Stimulated activated naive CD8-positive, alpha-beta T cell treated with anti-CD3 and anti-CD28 coated beads, Interleukin-15, amount 100 ng/mL, for 72 hours (primary cell): ENCODE measurements around the gene KCNG2.
A peak's percentile ranks its signal among the peaks of the same experiment; 100 is the strongest.

ENCODE experiments used
- ATAC-seq: fragments of 150-1000 bp; cut with Tn5 transposase; 2 replicates; pipeline ENCODE4 v1.10.0; 2021; ENCODE audit warnings: mild to moderate bottlenecking, moderate library complexity
- DNase-seq, 2 donors: peaks; one replicate each; pipeline ENCODE4 v3.0.0; 2021 to 2022
- H3K27ac Mint-ChIP-seq, 2 donors: one replicate each; pipeline ENCODE4 v1.8.0; 2022; ENCODE audit warnings: mild to moderate bottlenecking in 2 of 2, mixed read lengths in 2 of 2, moderate library complexity in 2 of 2
- H3K27me3 Mint-ChIP-seq: one replicate; pipeline ENCODE4 v1.8.0; 2022; ENCODE audit warnings: mixed read lengths
- H3K4me1 Mint-ChIP-seq: one replicate; pipeline ENCODE4 v1.8.0; 2022; ENCODE audit warnings: mild to moderate bottlenecking, mixed read lengths
- H3K4me3 Mint-ChIP-seq, 2 donors: one replicate each; pipeline ENCODE4 v1.8.0; 2022; ENCODE audit warnings: mild to moderate bottlenecking in 2 of 2, mixed read lengths in 2 of 2, moderate library complexity in 1 of 2
- H3K9me3 Mint-ChIP-seq, 2 donors: one replicate each; pipeline ENCODE4 v1.8.0; 2022; ENCODE audit warnings: mixed read lengths in 2 of 2

The KCNG2 gene

DNA sequence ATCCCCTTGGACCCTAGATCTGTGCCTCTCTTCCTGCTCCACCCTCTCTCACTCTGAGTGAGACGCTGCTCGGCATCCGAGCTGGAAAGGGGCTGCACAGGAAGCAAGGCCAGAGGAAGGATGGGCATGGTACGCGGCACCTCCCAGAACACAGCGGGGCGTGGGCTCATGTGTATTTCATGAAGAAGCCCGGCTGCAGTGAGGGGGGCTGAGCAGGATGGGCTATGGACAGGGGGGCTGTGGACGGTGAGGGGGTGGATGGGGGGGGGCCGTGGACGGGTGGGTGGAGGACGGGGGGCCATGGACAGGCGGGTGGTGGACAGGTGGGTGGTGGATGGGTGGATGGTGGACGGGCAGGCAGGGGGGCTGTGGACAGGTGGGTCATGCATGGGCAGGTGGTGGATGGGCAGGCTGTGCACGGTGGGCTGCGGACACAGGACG, 125.3 kb downstream of the KCNG2 start:
- DNase-seq: peak in 1 of 2 donors; percentile 8
- no peaks in the 10 kb centered on the region for H3K9me3 Mint-ChIP-seq
- no peaks in the 10 kb centered on the region for H3K27me3 Mint-ChIP-seq
- H3K4me1 Mint-ChIP-seq: no peaks in the 10 kb centered on the region
- no peak overlapping the region for H3K27ac Mint-ChIP-seq
- peak; percentile 58 for ATAC-seq
- H3K4me3 Mint-ChIP-seq: no peak overlapping the region

DNA sequence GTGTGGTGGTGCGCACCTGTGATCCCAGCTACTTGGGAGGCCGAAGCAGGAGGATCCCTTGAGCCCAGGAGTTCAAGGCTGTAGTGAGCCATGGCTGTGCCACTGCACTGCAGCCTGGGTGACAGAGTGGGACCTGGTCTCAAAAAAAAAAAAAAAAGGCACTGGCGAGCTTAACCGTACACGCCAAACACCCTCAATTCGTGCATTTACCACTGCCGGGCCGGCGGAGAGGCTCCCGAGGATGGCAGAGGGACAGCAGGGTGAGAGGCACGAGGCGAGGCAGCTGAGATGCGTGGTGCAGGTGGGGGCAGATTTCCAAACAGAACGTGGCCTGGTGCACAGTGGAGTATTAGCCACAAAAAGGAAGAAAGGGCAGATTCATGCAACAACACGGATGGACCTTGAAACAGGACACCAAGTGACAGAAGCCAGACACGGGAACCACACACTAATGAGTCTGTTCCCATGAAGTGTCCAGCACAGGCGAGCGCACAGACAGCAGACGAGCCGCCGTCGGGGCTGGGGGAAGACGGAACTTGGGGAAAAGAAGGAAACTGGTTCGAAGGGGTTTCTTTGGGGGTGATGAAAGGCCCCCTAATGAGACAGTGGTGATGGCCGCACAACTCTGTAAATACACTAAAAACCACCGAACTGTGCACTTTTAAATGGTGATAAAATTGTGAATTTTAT, 126.3 kb downstream of the KCNG2 start:
- peaks cover 5 to 8% of the 10 kb centered on the region in 2 donors for H3K9me3 Mint-ChIP-seq
- no peak for DNase-seq
- no peak for ATAC-seq
- H3K4me3 Mint-ChIP-seq: no peak overlapping the region
- no peak overlapping the region for H3K27ac Mint-ChIP-seq
- no peaks in the 10 kb centered on the region for H3K4me1 Mint-ChIP-seq
- H3K27me3 Mint-ChIP-seq: no peaks in the 10 kb centered on the region

DNA sequence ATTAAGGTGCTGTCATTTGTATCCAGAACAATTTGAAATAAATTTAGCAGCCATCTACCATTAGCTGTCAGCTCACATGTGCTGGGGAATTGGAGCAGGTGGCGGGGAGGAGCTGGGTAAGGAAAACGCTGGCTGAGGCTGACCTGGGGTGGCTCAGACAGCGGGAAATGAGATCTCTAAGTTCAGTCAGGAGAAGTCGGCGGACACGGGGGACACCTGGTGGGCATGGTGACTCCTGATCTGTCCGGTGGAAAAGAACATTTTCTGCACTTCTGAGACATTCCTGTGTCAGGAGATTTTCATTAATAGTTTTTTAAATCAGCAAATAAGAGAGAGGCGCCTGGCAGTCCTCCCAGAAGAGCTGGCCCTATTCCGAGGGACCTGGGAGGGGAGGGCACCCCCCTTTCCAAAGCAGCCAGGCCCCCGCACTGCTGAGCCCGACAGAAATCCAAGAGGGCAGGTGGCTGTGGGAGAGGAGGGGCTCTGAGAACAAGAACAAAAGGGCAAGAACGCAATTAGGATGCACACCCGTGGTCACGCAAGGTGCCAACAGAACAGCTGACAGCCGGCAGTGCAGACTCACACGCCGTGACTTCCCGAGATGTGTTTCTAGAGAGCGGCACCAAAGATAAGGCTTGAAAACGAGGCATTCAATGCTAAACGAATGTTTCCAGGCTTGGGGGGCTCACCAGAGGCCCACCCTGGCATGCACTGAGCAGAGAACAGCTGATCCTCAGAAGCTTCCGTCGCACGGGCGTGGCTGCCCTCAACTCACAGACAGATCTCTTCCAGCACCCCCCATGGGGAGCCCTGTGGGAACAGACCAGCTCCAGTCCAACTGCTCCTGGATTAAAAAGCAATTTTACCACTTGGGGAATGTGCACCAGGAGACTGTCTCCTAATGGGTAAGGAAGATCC, 127.3 kb downstream of the KCNG2 start:
- Mint-ChIP-seq H3K27ac (peak overlapping the region in 1 of 2 donors; percentile 54), H3K27me3 (no peaks in the 10 kb centered on the region), H3K9me3 (peaks cover 15 to 18% of the 10 kb centered on the region in 2 donors), H3K4me3 (no peak overlapping the region), H3K4me1 (no peaks in the 10 kb centered on the region)
- DNase-seq: peak in 1 of 2 donors; percentile 3
- no peak for ATAC-seq

GRCh38 chr18:79926306-79926705, 128.6 kb downstream of the KCNG2 start:
- H3K27me3 Mint-ChIP-seq: no peaks in the 10 kb centered on the region
- peak in 1 of 2 donors; percentile 4 for DNase-seq
- H3K4me1 Mint-ChIP-seq: no peaks in the 10 kb centered on the region
- peaks cover 19 to 23% of the 10 kb centered on the region in 2 donors for H3K9me3 Mint-ChIP-seq
- no peak for ATAC-seq
- peak overlapping the region in 1 of 2 donors; percentile 63 for H3K27ac Mint-ChIP-seq
- no peak overlapping the region for H3K4me3 Mint-ChIP-seq

GRCh38 chr18:79926715-79927606, 129.2 kb downstream of the KCNG2 start:
- Mint-ChIP-seq H3K27me3 (no peaks in the 10 kb centered on the region), H3K27ac (peak overlapping the region in 1 of 2 donors; percentile 78), H3K9me3 (peaks cover 21 to 30% of the 10 kb centered on the region in 2 donors), H3K4me3 (no peak overlapping the region), H3K4me1 (no peaks in the 10 kb centered on the region)
- DNase-seq (peak in 1 of 2 donors; percentile 4), ATAC-seq (no peak)

DNA sequence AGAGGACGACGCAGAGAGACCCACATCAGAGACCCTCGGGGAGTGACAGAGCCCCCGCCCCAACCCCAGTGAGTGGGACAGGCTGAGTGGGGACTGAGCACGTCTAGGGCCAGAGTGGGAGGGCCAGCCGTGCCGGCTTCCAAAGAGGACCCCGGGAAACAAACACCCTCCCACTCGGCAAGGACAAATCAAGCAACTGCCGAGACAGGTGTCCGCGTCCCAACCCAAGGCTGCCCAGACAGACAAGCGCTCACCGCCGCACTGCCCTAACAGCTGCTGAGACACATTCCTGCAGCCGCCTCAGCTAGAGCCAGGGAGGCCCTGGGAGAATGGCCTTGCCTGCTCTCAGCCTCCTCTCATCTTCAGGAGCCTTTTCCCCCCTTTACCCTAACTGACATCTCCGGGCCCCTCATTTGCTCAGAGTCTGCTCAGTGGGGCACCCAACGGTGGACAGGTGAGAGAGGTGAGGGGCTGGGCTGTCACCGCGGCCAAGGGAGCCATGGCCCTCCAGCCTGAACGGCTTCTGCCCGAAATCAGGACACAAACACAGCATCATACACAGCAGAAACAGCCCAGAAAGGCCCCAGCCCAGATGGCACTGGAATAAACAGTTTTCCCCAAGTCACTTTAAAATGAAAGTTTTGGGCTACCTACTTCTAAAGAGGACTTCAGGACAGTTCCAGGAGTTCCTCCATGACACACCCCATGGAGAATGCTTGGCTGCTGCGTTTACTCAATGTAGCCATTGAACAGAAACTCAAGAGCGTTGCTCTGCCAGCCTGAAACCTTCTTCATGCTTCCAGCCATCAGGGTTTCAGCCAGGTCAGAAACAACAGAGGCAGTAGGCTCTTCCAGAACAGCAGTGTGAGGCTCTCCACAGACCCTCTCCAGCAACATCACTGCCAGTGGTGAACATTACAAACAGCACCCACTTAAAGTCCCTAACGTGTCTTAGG, 130.1 kb downstream of the KCNG2 start:
- no peak for ATAC-seq
- Mint-ChIP-seq H3K4me1 (no peaks in the 10 kb centered on the region), H3K27me3 (no peaks in the 10 kb centered on the region), H3K27ac (peak overlapping the region in 1 of 2 donors; percentile 63), H3K4me3 (no peak overlapping the region), H3K9me3 (peaks cover 27 to 39% of the 10 kb centered on the region in 2 donors)
- DNase-seq: no peak

GRCh38 chr18:79928563-79928960, 130.8 kb downstream of the KCNG2 start:
- no peak overlapping the region for H3K4me3 Mint-ChIP-seq
- no peak overlapping the region for H3K27ac Mint-ChIP-seq
- no peaks in the 10 kb centered on the region for H3K4me1 Mint-ChIP-seq
- H3K9me3 Mint-ChIP-seq: peaks cover 33 to 46% of the 10 kb centered on the region in 2 donors
- H3K27me3 Mint-ChIP-seq: no peaks in the 10 kb centered on the region
- ATAC-seq (no peak), DNase-seq (peak in 1 of 2 donors; percentile 7)

DNA sequence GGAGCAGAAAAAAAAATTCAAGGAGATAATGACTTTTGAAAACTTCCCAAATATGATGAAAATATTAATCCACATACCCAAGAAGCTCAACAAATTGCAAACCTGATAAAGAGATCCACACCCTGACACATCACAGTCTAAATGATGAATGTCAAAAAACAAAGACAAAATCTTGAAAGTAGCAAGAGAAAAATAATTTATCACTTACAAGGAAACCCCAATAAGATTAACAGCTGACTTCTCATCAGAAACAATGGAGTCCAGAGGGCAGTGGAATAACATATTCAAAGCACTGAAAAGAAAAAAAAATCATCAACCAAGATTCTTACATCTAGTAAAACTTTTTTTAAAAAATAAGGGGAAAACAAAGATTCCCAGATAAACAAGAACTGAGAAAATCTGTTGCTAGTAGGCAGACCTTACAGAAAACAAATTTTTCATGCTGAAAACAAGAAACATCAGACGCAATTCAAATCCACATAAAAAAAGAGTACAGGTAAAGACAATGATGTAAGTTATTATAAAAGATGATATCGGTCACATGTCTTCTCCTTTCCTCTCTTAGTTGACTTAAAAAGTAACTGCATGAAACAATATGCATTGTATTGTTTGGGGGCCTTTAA, 132.4 kb downstream of the KCNG2 start:
- no peak overlapping the region for H3K27ac Mint-ChIP-seq
- H3K27me3 Mint-ChIP-seq: no peaks in the 10 kb centered on the region
- H3K4me1 Mint-ChIP-seq: no peaks in the 10 kb centered on the region
- no peak for DNase-seq
- H3K4me3 Mint-ChIP-seq: no peak overlapping the region
- ATAC-seq: no peak
- peaks cover 37 to 52% of the 10 kb centered on the region in 2 donors for H3K9me3 Mint-ChIP-seq

- DNase-seq (no peak), ATAC-seq (no peak)
- Mint-ChIP-seq H3K27ac (no peak overlapping the region), H3K27me3 (no peaks in the 10 kb centered on the region), H3K4me3 (no peak overlapping the region), H3K4me1 (no peaks in the 10 kb centered on the region), H3K9me3 (peaks cover 37 to 64% of the 10 kb centered on the region in 2 donors)
Measured at GRCh38 chr18:79931475-79931874, 133.7 kb downstream of the KCNG2 start.

GRCh38 chr18:79932907-79933306, 135.2 kb downstream of the KCNG2 start:
- no peak overlapping the region for H3K4me3 Mint-ChIP-seq
- no peak for ATAC-seq
- no peak overlapping the region for H3K27ac Mint-ChIP-seq
- H3K4me1 Mint-ChIP-seq: peaks cover 10% of the 10 kb centered on the region
- H3K27me3 Mint-ChIP-seq: no peaks in the 10 kb centered on the region
- no peak for DNase-seq
- peaks cover 37 to 64% of the 10 kb centered on the region in 2 donors for H3K9me3 Mint-ChIP-seq

DNA sequence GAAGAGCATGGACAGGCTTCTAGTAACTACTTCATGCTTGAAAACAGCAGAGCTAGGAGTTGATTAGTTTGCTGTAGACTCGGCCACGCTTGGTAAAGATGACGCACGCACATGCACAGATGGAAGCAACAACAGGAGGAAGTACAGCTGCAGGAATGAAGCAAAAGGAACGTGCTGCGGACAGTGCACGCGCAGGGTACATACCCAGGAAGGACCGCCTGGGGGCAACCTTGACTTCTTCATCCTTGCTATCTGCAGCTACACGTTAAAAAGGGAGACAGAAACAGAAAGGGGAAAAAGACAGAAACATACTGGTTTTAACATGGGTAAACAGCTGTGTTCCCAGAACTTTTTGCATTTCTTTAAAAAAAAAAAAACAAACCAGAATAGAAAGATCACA, 136.0 kb downstream of the KCNG2 start:
- H3K4me1 Mint-ChIP-seq: peaks cover 14% of the 10 kb centered on the region
- H3K4me3 Mint-ChIP-seq: no peak overlapping the region
- H3K27ac Mint-ChIP-seq: no peak overlapping the region
- DNase-seq (no peak), ATAC-seq (no peak)
- no peaks in the 10 kb centered on the region for H3K27me3 Mint-ChIP-seq
- H3K9me3 Mint-ChIP-seq: peaks cover 35 to 59% of the 10 kb centered on the region in 2 donors

DNA sequence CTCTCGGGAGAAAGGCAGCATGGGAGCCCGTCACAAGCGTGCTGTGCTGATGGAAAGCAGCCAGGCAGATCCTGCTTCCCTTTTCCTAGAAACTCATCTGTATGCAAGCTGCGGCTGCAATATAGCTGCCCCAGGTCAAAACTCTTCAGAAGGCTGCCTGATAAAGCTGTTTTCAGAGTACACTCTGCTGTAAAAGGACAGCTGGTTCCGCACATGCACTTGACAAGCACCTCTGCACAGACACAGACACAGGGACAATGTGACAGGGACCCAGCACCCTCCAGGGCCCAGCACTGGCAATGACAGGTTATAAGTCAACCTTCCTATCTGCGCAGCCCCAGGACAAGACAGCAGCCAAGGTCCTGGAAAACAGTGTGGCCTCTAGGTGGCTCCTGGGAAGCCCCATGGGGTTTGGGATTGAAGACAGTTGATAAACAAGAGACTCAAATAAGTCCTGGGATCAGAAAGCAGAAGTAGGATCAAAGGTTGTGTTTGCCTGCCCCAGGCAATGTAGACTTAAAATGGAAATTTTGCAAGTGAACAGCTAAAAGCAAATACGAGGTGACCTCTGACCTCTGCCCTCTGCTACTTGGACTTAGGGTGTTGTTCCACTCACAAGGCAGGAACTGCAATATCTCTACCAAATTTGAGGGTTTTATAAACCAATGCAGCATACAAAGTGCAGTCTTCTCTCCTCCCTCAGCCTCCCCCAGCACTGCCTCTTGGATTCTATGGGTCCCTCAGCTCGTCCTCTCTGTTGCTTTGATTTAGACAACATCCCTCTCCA, 136.8 kb downstream of the KCNG2 start:
- peaks cover 14% of the 10 kb centered on the region for H3K4me1 Mint-ChIP-seq
- no peak for ATAC-seq
- H3K27ac Mint-ChIP-seq: no peak overlapping the region
- H3K4me3 Mint-ChIP-seq: no peak overlapping the region
- peaks cover 28 to 51% of the 10 kb centered on the region in 2 donors for H3K9me3 Mint-ChIP-seq
- no peak for DNase-seq
- no peaks in the 10 kb centered on the region for H3K27me3 Mint-ChIP-seq

GRCh38 chr18:79935098-79935480, 137.4 kb downstream of the KCNG2 start:
- ATAC-seq: no peak
- DNase-seq: no peak
- Mint-ChIP-seq H3K4me3 (no peak overlapping the region), H3K27ac (no peak overlapping the region), H3K4me1 (peaks cover 14% of the 10 kb centered on the region), H3K9me3 (peaks cover 22 to 46% of the 10 kb centered on the region in 2 donors), H3K27me3 (no peaks in the 10 kb centered on the region)
